HEK293T (cell line): ENCODE results near the gene ACKR3.

Experiments used
- CTCF ChIA-PET: fragments of 350-600 bp; formaldehyde crosslinking; extraction: SDS; loops from one replicate; lab custom pipeline; 2021; ENCODE audit warnings: antibody characterized with exemption, inconsistent platforms; lab: Yijun Ruan, JAX
- POLR2A ChIA-PET: fragments of 350-600 bp; formaldehyde crosslinking; extraction: SDS; loops from one replicate; lab custom pipeline; 2020; ENCODE audit warnings: antibody characterized with exemption, inconsistent platforms; lab: Yijun Ruan, JAX
- DNase-seq: peaks from one replicate; pipeline ENCODE4 v3.0.0; 2012; ENCODE audit warnings: mixed read lengths; ENCODE audit errors: extremely low spot score
- ARNT ChIP-seq: fragments of 450-650 bp; IDR thresholded peaks from 2 replicates; pipeline ENCODE4 v1.6.1; 2017; ENCODE audit warnings: mild to moderate bottlenecking
- BHLHE40 ChIP-seq: fragments of 450-650 bp; IDR thresholded peaks from 2 replicates; pipeline ENCODE4 v1.6.1; 2016; ENCODE audit warnings: mild to moderate bottlenecking, moderate library complexity, borderline replicate concordance
- CTBP1 ChIP-seq: fragments of 450-650 bp; IDR thresholded peaks from 2 replicates; pipeline ENCODE4 v1.6.1; 2016; ENCODE audit warnings: borderline replicate concordance
- ELF4 ChIP-seq: fragments of 450-650 bp; IDR thresholded peaks from 2 replicates; pipeline ENCODE4 v1.6.1; 2017; ENCODE audit warnings: antibody characterized with exemption
- FOXA1 ChIP-seq: fragments of 450-650 bp; IDR thresholded peaks from 2 replicates; pipeline ENCODE4 v1.6.1; 2016; ENCODE audit warnings: mild to moderate bottlenecking
- FOXK2 ChIP-seq: fragments of 450-650 bp; IDR thresholded peaks from 2 replicates; pipeline ENCODE4 v1.6.1; 2016; ENCODE audit warnings: mild to moderate bottlenecking
- FOXM1 ChIP-seq: fragments of 450-650 bp; IDR thresholded peaks from 2 replicates; pipeline ENCODE4 v1.6.1; 2017; ENCODE audit warnings: mild to moderate bottlenecking, borderline replicate concordance
- HDGF ChIP-seq: fragments of 450-650 bp; IDR thresholded peaks from 2 replicates; pipeline ENCODE4 v1.6.1; 2017; ENCODE audit warnings: antibody characterized with exemption, borderline replicate concordance
- L3MBTL2 ChIP-seq: fragments of 450-650 bp; conservative IDR thresholded peaks from 2 replicates; pipeline ENCODE4 v1.6.1; 2016; ENCODE audit warnings: mild to moderate bottlenecking
- LEF1 ChIP-seq: fragments of 450-650 bp; IDR thresholded peaks from 2 replicates; pipeline ENCODE4 v1.6.1; 2017; ENCODE audit warnings: mild to moderate bottlenecking, borderline replicate concordance
- NFRKB ChIP-seq: fragments of 450-650 bp; IDR thresholded peaks from 2 replicates; pipeline ENCODE4 v1.6.1; 2016; ENCODE audit warnings: mild to moderate bottlenecking, moderate library complexity
- SP1 ChIP-seq: fragments of 450-650 bp; IDR thresholded peaks from 2 replicates; pipeline ENCODE4 v1.6.1; 2017
- SUZ12 ChIP-seq: fragments of 450-650 bp; IDR thresholded peaks from 2 replicates; pipeline ENCODE4 v1.6.1; 2016; ENCODE audit warnings: mild to moderate bottlenecking
- TARDBP ChIP-seq: fragments of 450-650 bp; IDR thresholded peaks from 2 replicates; pipeline ENCODE4 v1.6.1; 2016
- ZNF384 ChIP-seq: fragments of 450-650 bp; IDR thresholded peaks from 2 replicates; pipeline ENCODE4 v1.6.1; 2016
- TF ChIP-seq, protein P1 (sequence below): fragments of 450-650 bp; IDR thresholded peaks from 2 replicates; pipeline ENCODE4 v1.6.1; 2016

Gene ACKR3

DNA sequence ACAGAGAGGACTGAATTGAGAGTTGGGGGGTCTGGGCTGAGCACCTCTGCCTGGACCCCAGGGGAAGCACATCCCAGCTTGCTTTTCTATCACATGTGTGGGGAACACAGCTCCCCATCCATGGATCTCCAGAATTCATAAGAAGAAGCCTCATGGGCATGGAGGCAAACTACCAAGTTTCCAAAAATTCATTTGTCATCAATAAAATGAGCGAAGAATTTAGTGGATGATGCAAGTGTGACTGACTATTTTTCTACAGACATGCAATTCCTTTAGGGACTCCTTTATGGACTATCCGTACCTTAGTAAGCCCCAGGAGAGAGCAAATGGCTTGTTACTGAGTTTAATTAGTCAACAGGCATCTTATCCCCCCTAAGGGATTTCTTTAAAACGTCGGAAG, 33.1 kb downstream of the ACKR3 start:
- DNase-seq: no peak
- TF ChIP-seq, protein P1, sequence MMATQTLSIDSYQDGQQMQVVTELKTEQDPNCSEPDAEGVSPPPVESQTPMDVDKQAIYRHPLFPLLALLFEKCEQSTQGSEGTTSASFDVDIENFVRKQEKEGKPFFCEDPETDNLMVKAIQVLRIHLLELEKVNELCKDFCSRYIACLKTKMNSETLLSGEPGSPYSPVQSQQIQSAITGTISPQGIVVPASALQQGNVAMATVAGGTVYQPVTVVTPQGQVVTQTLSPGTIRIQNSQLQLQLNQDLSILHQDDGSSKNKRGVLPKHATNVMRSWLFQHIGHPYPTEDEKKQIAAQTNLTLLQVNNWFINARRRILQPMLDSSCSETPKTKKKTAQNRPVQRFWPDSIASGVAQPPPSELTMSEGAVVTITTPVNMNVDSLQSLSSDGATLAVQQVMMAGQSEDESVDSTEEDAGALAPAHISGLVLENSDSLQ: no peak
- TF ChIP-seq SUZ12: no peak
- TF ChIP-seq FOXA1: no peak
- TF ChIP-seq ELF4: no peak
- no peak for TF ChIP-seq FOXK2
- TF ChIP-seq SP1: no peak
- no peak for TF ChIP-seq CTBP1
- no peak for TF ChIP-seq TARDBP
- TF ChIP-seq LEF1: no peak
- TF ChIP-seq ZNF384: no peak
- no peak for TF ChIP-seq HDGF
- no peak for TF ChIP-seq FOXM1
- TF ChIP-seq BHLHE40: no peak
- POLR2A ChIA-PET: no interaction called here
- CTCF ChIA-PET: no interaction called here

DNA sequence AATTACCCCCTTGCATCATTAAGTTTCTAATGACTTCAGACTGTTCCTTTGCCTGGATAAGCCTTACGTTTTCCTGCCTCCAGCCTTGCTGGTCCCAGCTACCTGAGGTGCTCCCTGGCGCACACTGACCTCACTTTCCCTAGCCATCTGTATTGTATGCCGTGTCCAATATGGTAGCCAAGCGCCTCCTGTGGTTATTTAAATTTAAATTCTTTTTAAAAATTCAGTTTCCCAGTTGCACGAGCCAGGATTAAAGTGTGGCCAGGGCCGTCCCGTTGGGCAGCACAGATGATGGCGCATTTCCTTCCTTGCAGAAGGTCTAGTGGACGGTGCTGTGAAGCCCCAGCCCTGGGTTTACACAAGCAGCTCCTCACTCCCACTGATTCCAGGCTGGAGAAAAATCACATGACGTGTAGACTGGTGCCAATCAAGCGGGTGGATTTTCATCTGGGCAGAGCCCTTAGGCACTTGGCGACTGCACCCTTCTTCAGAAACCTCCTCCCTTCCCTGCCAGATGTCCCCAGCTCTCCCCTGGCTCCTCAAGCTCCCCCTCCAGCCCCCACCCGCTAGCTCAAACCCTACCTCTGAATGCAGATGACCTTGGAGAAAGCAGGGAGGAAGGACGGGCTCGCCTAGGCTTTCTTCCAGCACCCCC, 33.9 kb downstream of the ACKR3 start:
- TF ChIP-seq FOXK2 (no peak), FOXA1 (no peak), ZNF384 (no peak), LEF1 (no peak), BHLHE40 (no peak), HDGF (no peak), L3MBTL2 (no peak), NFRKB (no peak), SUZ12 (no peak), ARNT (no peak), TARDBP (no peak), SP1 (no peak), CTBP1 (no peak)
- POLR2A ChIA-PET: no interaction called here
- no peak for DNase-seq
- CTCF ChIA-PET: no interaction called here

DNA sequence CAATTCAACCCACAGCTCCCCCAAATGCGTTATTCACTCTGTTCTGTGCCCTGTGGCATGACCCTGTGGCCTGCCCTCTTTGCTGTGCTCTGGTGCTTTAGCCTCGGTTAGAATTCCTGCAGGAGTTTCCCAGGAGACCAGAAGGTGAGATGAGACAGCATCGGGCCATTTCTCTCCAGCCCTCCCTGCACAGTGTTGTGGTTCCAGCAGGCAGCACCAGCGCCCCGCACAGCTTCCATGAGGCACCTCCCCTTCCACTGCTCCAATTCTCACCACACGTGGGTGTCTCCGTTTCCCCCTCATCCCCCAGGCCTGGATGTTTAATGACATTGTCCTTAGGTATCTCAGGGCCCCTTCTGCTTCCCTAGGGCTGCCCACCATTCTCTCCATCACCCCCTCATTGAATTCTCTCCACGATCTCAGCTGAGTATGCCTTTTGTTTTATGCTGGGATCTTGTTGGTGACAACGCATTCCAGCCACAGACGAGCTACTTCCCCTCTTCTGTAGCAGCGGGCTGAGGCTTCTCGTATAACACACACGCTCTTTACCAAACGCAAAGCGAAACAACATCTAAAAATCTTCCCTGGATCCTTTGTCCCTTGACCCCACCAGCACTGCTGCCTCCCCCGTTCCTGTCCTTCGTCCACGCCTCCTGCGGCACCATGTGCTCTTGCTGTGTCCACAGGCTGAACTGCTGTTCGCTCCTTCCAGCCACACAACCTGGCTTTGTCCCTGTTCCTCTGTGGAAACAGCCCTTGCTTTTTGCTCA, 35.1 kb downstream of the ACKR3 start:
- ChIA-PET POLR2A (no interaction called here), CTCF (no interaction called here)
- DNase-seq: no peak
- TF ChIP-seq ELF4 (no peak), ZNF384 (no peak), TARDBP (no peak), ARNT (no peak), SUZ12 (no peak), L3MBTL2 (no peak), LEF1 (no peak)
- TF ChIP-seq, protein P1: no peak

DNA sequence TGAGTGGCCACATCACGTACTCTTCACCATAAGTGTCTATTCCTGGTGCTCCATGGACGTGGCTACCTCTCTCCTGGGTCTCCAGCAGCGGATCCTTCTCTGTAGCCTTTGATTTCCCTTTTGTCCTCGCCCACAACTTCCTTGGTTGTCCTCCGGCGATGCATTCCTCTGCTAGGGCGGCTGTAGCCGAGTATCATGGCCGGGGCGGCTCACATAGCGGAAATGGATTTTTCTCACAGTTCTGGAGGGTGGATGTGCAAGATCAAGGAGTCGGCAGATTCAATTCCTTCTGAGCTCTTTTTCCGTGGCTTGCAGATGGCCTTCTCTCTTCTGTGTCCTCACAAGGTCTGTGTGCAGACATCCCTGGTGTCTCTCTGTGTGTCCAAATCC, 35.7 kb downstream of the ACKR3 start:
- POLR2A ChIA-PET: no interaction called here
- CTCF ChIA-PET: interaction anchor here (0.6 kb wide), 1 partner anchor 48 kb away, joined by 3 read pairs; no protein-coding TSS in a partner anchor
- DNase-seq: no peak
- TF ChIP-seq, protein P1: no peak
- TF ChIP-seq CTBP1 (no peak), ARNT (no peak), ZNF384 (no peak), FOXK2 (no peak), NFRKB (no peak), SUZ12 (no peak), FOXM1 (no peak), LEF1 (no peak), FOXA1 (no peak), HDGF (no peak), L3MBTL2 (no peak), BHLHE40 (no peak), SP1 (no peak), ELF4 (no peak), TARDBP (no peak)

DNA sequence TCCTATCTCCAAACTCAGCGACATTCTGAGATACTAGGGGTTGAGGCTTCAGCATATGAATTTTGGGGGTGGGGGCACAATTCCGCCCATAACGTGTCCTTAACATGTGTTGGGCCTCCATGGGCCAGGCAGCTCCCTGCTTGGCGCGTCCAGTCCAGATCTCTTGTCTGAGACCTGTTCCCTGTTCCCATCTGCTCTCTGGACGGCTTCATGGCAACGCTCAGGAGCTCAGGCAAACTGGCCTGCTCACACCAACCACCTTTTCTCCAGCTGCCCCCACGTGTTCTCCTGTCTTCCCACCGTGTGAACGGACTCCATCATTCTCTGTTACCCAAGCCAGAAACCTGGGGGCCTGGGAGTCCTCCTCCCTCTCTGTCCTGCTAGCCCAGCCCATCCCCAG, 36.4 kb downstream of the ACKR3 start:
- no peak for DNase-seq
- ChIA-PET POLR2A (no interaction called here), CTCF (interaction anchor here (0.6 kb wide), 1 partner anchor 48 kb away, joined by 3 read pairs; no protein-coding TSS in a partner anchor)
- TF ChIP-seq L3MBTL2 (no peak), FOXK2 (no peak)

DNA sequence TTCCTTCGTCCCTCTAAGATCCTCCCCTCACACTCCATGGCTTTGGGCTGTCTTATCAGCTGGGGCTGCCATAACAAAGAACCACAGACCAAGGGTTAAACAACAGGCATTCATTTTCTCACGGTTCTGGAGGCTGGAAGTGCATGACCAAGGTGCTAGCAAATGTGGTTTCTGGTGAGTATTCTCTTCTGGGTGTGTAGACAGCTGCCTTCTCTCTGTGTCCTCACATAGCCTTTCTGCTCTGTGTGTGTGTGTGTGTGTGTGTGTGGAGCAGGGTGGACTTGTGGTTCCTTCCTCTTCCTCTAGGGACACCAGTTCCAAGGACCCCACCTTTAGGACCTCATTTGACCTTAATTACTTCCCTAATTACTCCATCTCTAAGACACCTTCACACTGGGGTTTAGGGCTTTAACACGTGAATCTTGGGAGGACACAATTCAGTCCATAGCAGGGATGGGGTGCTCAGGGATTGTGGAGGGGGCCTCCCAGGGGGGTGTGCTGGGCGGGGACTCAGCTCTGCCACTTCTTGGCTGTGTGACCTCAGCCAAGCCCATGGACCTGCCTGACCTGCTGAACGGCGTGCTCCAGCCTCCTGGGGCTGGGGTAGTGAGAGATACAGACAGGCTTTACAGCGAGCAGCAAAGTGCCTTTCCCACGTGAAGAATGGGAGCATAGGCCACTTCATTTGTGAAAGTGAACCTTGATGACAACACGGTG, 38.0 kb downstream of the ACKR3 start:
- no peak for TF ChIP-seq NFRKB
- no peak for TF ChIP-seq LEF1
- no peak for TF ChIP-seq FOXK2
- no peak for TF ChIP-seq SP1
- no peak for TF ChIP-seq FOXM1
- no peak for TF ChIP-seq BHLHE40
- no peak for TF ChIP-seq HDGF
- TF ChIP-seq CTBP1: no peak
- no peak for TF ChIP-seq FOXA1
- no peak for TF ChIP-seq ZNF384
- no peak for TF ChIP-seq SUZ12
- TF ChIP-seq L3MBTL2: no peak
- TF ChIP-seq ELF4: no peak
- no peak for TF ChIP-seq TARDBP
- TF ChIP-seq ARNT: no peak
- TF ChIP-seq, protein P1: no peak
- ChIA-PET POLR2A (no interaction called here), CTCF (no interaction called here)
- no peak for DNase-seq
